T-helper 1 cell treated with Interleukin-12 subunit alpha and Interleukin-12 subunit beta and Interleukin-4 antibody, amounts not matched to agents 30 μg/mL and 1 μg/mL, for 36 hours (primary cell): ENCODE results near the gene RGSL1.
"Not testable (repeated sequence)": the region's sequence is repeated elsewhere in the genome, so short reads cannot be mapped to it uniquely, and the experiment has no call there.

Source experiments
- H3K27ac Mint-ChIP-seq: one replicate; pipeline ENCODE4 v1.8.0; 2021; ENCODE audit warnings: mild to moderate bottlenecking, mixed read lengths
- H3K27me3 Mint-ChIP-seq: one replicate; pipeline ENCODE4 v1.8.0; 2021; ENCODE audit warnings: low read depth, mixed read lengths
- H3K36me3 Mint-ChIP-seq: one replicate; pipeline ENCODE4 v1.8.0; 2021; ENCODE audit warnings: low read depth, mixed read lengths
- H3K4me1 Mint-ChIP-seq: one replicate; pipeline ENCODE4 v1.8.0; 2021; ENCODE audit warnings: low read depth, mixed read lengths
- H3K4me3 Mint-ChIP-seq: one replicate; pipeline ENCODE4 v1.8.0; 2021; ENCODE audit warnings: mild to moderate bottlenecking, moderate library complexity, mixed read lengths
- H3K9me3 Mint-ChIP-seq: one replicate; pipeline ENCODE4 v1.8.0; 2021; ENCODE audit warnings: mixed read lengths

RGSL1 gene

DNA sequence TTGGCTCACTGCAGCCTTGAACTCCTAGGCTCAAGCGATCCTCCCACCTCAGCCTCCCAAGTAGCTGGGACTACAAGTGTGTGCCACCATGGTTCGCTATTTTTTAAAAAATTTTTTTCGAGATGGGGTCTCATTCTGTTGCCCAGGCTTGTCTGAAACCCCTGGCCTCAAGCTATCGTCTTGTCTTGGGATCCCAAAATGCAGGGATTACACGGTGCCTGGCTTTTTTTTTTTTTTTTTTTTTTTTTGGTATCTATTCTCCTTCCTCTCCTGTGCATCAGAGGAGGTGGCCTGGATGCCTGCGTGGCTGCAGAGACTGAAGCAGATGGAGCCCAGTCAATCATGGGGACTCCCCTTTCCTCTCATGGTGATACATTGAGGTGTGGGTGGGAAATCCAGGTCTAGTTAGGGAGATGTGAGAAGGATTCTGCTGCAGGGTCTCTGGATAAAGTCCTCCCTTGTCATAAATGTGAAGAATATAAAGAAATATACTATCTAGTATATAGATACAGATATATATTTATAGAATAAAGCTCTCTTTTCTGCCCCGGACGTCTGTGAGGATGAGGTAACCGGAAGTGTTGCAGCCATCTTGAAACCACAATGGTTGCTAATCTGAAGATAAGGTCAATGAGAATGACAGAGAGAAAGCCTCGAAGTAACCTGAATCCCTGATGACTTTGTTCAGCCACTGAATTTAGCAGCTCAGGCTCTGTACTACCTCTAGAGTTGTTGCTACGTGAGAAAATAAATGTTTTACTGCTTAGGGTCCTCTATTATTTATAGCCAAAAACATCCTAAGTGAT, 19.5 kb upstream of the RGSL1 start:
- H3K27ac Mint-ChIP-seq: peak overlapping the region; percentile 22
- H3K9me3 Mint-ChIP-seq: no peaks in the 10 kb centered on the region
- peaks cover 17% of the 10 kb centered on the region for H3K4me1 Mint-ChIP-seq
- peaks cover 9% of the 10 kb centered on the region for H3K27me3 Mint-ChIP-seq
- no peaks in the 10 kb centered on the region for H3K36me3 Mint-ChIP-seq
- H3K4me3 Mint-ChIP-seq: no peak overlapping the region

DNA sequence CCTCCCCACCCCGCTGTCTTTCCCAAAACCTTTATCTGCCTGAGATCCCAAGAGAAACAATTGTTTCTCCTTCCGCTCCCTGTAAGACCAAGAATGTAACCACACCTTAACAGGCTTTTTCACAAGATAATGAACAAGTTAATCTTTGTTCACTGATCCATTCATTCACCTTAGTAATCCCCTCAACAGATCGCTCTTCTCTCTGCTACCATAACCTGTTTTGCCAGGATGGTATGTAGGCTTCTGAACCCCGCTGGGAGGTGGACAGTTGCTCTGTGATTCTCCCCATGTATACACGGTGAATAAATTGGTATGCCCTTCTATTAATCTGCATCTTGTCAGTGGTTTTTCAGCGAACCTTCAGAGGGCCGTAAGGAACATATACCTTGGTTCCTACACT, 18.7 kb upstream of the RGSL1 start:
- peak overlapping the region; percentile 34 for H3K27ac Mint-ChIP-seq
- H3K27me3 Mint-ChIP-seq: peaks cover 9% of the 10 kb centered on the region
- no peaks in the 10 kb centered on the region for H3K9me3 Mint-ChIP-seq
- H3K4me3 Mint-ChIP-seq: peak overlapping the region; percentile 29
- H3K4me1 Mint-ChIP-seq: peaks cover 17% of the 10 kb centered on the region
- no peaks in the 10 kb centered on the region for H3K36me3 Mint-ChIP-seq

DNA sequence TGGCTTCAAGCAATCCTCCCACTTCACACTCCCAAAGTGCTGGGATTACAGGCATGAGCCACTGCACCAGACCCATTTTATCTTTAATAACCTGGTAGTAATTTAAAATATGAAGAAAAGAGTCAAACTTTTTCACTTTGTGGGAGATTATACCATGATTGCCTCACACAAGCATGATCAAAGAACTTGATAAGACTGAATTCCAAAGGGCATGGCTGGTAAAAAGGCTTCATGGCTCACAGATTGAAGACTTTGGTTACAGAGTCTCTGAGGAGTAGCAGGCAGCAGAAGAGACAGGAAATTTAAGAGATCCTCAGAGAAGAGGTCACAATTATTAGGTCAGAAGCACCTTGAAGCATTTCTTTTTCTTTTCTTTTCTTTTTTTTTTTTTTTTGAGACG, 16.4 kb upstream of the RGSL1 start:
- H3K9me3 Mint-ChIP-seq: peaks cover 8% of the 10 kb centered on the region
- H3K27me3 Mint-ChIP-seq: peaks cover 9% of the 10 kb centered on the region
- no peak overlapping the region for H3K4me3 Mint-ChIP-seq
- no peak overlapping the region for H3K27ac Mint-ChIP-seq
- H3K4me1 Mint-ChIP-seq: peaks cover 12% of the 10 kb centered on the region
- H3K36me3 Mint-ChIP-seq: no peaks in the 10 kb centered on the region

DNA sequence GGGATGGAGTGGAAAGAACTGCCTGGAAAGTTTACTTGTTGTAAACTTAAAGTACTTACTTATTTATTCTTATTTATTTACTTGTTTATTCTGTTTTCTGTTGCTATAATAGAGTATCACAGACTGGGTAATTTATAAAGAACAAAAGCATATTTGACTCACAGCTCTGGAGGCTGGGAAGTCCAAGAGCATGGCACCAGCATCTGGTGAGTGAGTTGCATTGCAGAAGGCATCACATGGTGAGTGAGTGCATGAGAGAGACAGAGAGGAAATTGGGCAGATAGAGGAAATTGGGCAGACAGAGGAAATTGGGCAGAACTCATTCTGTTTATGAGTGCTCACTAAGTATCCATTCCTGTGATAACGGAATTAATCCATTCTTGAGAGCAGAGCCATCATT, 11.6 kb upstream of the RGSL1 start:
- Mint-ChIP-seq H3K9me3 (peaks cover 11% of the 10 kb centered on the region), H3K4me3 (no peak overlapping the region), H3K27me3 (peaks cover 4% of the 10 kb centered on the region), H3K4me1 (peaks cover 2% of the 10 kb centered on the region), H3K27ac (no peak overlapping the region), H3K36me3 (no peaks in the 10 kb centered on the region)

DNA sequence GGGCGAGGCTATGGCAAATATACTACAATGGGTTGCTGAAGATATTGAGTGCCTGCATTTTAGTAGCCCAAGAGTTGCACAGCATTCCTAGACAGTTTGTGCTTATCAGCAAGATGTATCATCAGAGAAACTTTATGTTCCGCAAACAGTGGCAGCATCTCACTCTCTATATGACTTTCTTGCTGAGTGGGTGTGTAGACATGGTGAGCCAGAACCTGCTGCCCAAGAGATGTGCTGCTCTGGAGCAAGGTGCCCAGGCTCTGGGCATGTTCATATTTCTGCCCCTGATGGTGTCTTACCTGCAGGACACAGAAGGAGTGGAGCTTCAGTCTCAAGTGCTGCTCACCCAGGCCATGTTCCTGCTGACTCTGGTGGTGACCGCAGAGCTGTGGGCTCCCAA, 8.2 kb upstream of the RGSL1 start:
- H3K4me1 Mint-ChIP-seq: peaks cover 6% of the 10 kb centered on the region
- no peaks in the 10 kb centered on the region for H3K27me3 Mint-ChIP-seq
- no peaks in the 10 kb centered on the region for H3K36me3 Mint-ChIP-seq
- H3K27ac Mint-ChIP-seq: no peak overlapping the region
- no peak overlapping the region for H3K4me3 Mint-ChIP-seq
- peaks cover 11% of the 10 kb centered on the region for H3K9me3 Mint-ChIP-seq

DNA sequence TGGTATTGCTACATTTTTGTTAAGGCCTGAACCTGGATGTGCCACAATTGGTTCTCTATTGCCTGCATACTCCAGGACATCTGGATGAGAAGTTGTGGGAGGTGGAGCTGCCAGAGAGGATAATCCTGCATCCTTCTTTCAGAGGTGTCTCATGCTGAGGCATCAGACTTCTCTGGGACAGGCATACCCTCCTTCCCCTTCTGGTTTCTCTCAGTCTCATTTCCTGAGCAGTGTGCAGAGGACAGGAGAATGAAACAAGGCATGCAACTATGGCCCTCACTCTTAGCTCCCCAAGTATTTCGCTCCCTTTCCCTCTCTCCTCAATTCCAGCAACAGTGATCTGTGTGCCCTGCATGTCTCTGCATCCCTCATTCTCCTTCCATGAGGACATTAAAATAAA, 7.6 kb upstream of the RGSL1 start:
- no peaks in the 10 kb centered on the region for H3K27me3 Mint-ChIP-seq
- no peak overlapping the region for H3K4me3 Mint-ChIP-seq
- no peaks in the 10 kb centered on the region for H3K36me3 Mint-ChIP-seq
- peaks cover 6% of the 10 kb centered on the region for H3K4me1 Mint-ChIP-seq
- no peak overlapping the region for H3K27ac Mint-ChIP-seq
- H3K9me3 Mint-ChIP-seq: peaks cover 11% of the 10 kb centered on the region

DNA sequence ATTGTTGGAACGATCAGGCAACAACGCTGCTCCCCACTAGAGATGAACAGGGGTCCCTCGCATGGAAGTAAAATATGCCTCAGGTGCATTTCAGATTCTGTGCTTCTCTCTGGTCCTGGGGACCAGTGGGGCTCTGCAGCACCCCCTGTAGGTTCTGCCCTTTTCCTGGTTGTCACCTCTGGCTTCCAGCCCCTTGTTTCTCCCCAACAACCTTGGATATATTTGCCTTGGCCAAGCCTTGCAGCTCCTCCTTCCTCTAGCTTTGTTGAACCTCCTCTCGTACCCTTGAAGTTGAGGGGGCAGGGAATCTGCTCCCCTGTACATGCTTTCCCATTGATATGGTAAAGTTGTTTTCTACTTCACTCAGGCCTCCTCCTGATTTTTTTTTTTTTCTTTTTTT, 5.4 kb upstream of the RGSL1 start:
- no peaks in the 10 kb centered on the region for H3K9me3 Mint-ChIP-seq
- H3K4me3 Mint-ChIP-seq: no peak overlapping the region
- H3K36me3 Mint-ChIP-seq: no peaks in the 10 kb centered on the region
- H3K27me3 Mint-ChIP-seq: no peaks in the 10 kb centered on the region
- H3K4me1 Mint-ChIP-seq: peaks cover 4% of the 10 kb centered on the region
- H3K27ac Mint-ChIP-seq: no peak overlapping the region

DNA sequence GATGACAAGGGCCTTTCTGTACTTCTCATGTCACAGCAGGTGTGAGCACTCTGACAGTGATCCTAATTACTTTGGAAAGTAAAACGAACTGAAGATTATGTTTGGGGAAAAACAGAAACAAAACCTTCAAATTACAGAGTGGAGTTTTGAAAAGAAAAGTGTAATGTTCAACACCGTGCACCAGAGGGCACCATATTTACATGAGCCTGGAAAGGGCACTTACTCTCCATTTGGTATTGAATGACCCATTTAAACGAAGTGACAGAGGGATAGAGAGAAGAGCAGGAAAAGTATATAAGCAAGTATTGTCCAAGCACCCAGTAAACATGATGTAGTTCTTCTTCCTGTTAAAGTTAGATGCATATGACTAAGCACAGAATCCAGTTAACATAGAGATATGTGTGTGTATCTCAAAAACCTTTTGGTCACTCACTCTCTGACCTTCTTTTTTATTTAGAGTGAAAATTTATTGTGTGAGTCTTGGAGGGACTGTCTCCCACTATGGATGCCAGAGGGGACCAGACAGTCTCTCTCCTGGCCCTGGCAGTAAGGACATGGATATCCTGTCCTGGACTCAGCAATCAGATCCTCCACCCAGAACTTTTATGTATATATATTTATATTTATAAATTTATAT, 3.8 kb upstream of the RGSL1 start:
- Mint-ChIP-seq H3K27me3 (no peaks in the 10 kb centered on the region), H3K4me3 (no peak overlapping the region), H3K27ac (no peak overlapping the region), H3K4me1 (peaks cover 4% of the 10 kb centered on the region), H3K9me3 (no peaks in the 10 kb centered on the region), H3K36me3 (no peaks in the 10 kb centered on the region)

DNA sequence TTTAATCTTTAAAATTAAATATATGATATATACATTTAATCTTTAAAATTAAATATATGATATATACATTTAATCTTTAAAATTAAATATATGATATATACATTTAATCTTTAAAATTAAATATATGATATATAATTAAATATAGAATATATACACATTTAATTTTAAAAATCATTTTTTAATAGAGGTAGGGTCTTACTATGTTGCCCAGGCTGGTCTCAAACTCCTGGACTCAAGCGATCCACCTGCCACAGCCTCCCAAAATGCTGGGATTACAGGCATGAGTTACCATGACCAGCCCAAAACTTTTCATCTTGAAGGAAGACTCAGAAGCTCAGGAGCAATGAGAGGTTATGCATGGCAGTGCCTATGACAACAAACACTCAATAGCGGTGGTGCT, 2.8 kb upstream of the RGSL1 start:
- not testable (repeated sequence) for H3K36me3 Mint-ChIP-seq, H3K4me3 Mint-ChIP-seq, H3K27ac Mint-ChIP-seq, H3K9me3 Mint-ChIP-seq, H3K27me3 Mint-ChIP-seq, H3K4me1 Mint-ChIP-seq

DNA sequence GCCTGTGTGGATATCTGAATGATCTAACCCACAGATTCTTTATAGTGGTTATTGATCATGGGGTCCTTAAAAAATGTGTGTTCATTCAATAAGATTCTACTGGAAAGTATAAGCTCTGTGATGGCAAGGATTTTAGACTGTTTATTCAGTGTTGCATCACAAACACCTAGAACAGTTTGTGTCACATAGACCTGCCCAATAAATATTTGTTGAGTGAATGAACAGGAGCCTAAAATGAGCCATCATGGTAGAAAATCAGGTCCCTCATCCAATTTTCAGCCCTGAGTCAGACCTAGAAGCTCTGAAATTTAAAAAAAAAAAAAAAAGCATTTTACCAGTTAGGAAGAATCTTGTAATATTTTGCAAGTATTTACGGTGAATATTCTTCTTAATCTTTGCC, 2.3 kb upstream of the RGSL1 start:
- Mint-ChIP-seq H3K27me3 (no peaks in the 10 kb centered on the region), H3K27ac (no peak overlapping the region), H3K36me3 (no peaks in the 10 kb centered on the region), H3K9me3 (no peaks in the 10 kb centered on the region), H3K4me3 (no peak overlapping the region), H3K4me1 (peaks cover 4% of the 10 kb centered on the region)

DNA sequence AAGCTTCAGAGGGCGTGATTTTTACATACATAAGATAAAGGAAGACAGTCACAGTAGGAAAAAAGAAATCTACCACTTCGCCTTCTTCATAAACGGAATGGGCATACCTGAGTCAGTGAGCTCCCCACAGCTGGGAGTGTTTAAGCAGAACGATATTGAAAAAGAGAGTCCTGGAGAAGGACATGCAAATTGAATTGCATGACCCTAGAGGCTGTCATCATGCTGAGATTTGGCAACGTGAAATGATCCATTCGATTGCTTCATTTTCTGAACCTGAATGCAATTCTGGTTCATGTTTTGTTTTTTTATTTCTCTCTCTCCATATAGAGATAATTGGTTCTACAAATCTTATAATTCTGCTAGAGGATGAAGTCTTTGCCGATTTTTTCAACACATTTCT, 3.7 kb downstream of the RGSL1 start:
- H3K4me1 Mint-ChIP-seq: no peaks in the 10 kb centered on the region
- no peaks in the 10 kb centered on the region for H3K36me3 Mint-ChIP-seq
- no peak overlapping the region for H3K4me3 Mint-ChIP-seq
- H3K27me3 Mint-ChIP-seq: peaks cover 26% of the 10 kb centered on the region
- no peak overlapping the region for H3K27ac Mint-ChIP-seq
- H3K9me3 Mint-ChIP-seq: no peaks in the 10 kb centered on the region

DNA sequence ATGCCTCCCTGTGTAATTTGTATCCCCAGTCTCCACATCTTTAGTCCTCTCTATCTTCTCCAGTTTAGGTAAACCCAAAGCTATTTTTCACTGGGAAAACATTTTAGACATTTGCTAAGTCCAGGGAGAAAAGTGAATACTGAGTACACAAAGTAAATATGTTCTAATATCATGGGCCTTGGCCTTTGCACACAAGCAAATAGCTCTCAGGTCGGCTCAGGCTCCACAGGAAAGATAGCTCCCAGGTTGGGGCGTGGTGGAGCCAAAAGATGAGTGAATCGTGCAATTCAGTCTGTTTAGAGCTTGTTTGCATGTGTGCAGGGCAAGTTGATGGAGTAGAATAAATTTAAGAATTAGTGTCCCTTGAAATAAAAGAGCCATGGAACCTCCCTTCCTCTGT, 7.9 kb downstream of the RGSL1 start:
- H3K4me3 Mint-ChIP-seq: no peak overlapping the region
- peaks cover 53% of the 10 kb centered on the region for H3K27me3 Mint-ChIP-seq
- H3K4me1 Mint-ChIP-seq: no peaks in the 10 kb centered on the region
- H3K36me3 Mint-ChIP-seq: no peaks in the 10 kb centered on the region
- H3K27ac Mint-ChIP-seq: no peak overlapping the region
- H3K9me3 Mint-ChIP-seq: no peaks in the 10 kb centered on the region

DNA sequence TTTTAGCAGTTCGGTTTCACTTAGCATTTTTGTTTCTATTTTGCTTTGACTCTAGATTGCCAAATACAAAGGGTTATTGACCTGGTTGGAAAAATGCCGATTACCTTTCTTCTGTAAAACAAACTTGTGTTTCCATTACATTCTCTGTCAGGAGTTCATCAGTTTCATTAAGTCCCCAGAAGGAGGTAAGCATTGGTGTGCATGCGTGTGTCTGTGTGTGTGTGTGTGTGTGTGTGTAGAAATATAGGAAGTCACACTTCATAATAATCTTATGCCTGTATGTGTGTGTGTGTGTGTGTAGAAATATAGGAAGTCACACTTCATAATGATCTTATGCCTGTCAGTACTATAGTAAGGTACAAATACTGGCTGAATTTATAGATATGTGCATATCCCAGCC, 10.0 kb downstream of the RGSL1 start:
- Mint-ChIP-seq H3K27me3 (peaks cover 36% of the 10 kb centered on the region), H3K36me3 (no peaks in the 10 kb centered on the region), H3K9me3 (no peaks in the 10 kb centered on the region), H3K4me1 (no peaks in the 10 kb centered on the region), H3K4me3 (no peak overlapping the region), H3K27ac (no peak overlapping the region)

DNA sequence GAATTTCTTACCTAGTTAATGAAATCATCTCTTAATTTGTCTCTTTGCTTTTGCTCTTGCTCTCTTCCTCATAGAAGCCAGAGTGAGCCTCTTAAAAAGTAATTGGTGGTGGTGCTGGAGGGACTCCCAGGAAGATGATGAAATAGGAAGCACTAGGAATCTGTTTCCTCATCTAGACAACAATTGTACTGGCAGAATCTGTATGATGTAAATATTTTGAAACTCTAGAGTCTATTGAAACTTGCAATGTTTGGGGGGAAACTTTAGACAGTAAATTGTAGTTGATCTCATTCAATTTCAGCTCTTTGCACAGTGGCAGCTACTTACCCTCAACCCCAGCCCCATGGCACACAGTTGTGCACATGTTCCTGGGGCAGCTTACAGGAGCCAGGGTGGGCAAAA, 10.6 kb downstream of the RGSL1 start:
- H3K4me3 Mint-ChIP-seq: no peak overlapping the region
- H3K9me3 Mint-ChIP-seq: no peaks in the 10 kb centered on the region
- H3K36me3 Mint-ChIP-seq: no peaks in the 10 kb centered on the region
- no peaks in the 10 kb centered on the region for H3K4me1 Mint-ChIP-seq
- peaks cover 35% of the 10 kb centered on the region for H3K27me3 Mint-ChIP-seq
- H3K27ac Mint-ChIP-seq: no peak overlapping the region

DNA sequence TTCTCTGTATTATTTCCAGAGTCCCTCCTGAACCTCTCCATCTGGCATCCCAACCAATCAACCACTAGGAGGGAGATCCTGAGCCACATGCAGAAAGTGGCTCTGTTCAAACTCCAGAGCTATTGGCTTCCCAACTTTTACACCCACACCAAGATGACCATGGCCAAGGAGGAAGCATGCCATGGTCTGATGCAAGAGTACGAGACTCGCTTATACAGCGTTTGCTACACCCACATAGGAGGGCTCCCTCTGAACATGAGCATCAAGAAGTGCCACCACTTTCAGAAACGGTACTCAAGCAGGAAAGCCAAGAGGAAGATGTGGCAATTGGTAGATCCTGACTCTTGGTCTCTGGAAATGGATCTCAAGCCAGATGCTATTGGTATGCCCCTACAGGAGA, 23.6 kb downstream of the RGSL1 start:
- peaks cover 11% of the 10 kb centered on the region for H3K9me3 Mint-ChIP-seq
- H3K4me3 Mint-ChIP-seq: no peak overlapping the region
- no peaks in the 10 kb centered on the region for H3K36me3 Mint-ChIP-seq
- no peaks in the 10 kb centered on the region for H3K4me1 Mint-ChIP-seq
- peaks cover 12% of the 10 kb centered on the region for H3K27me3 Mint-ChIP-seq
- no peak overlapping the region for H3K27ac Mint-ChIP-seq
